HCT116 (cell line): ENCODE results near the gene ISG20. TPM values are rescaled to one million over a fixed set of nuclear protein-coding genes. Genes with fewer than 3 reads are reported as not detected.

Experiments
- ATAC-seq: fragments of 200-7000 bp; cut with Tn5 transposase; 2 replicates; pipeline ENCODE4 v1.9.1; 2020; ENCODE audit warnings: mild to moderate bottlenecking, moderate library complexity
- BruUV-seq: library from RNA; stranded (reverse); fragments of 400-500 nt; replicated peaks from 2 replicates; lab custom pipeline; 2021; lab: Mats Ljungman, UMichigan
- CTCF ChIA-PET: fragments of 300-600 bp; sonication (Branson Sonifier 250); formaldehyde crosslinking; loops from one replicate; lab custom pipeline; 2021; ENCODE audit warnings: antibody characterized with exemption; lab: Charles Lee
- POLR2A ChIA-PET: fragments of 300-600, 350-600 bp; sonication (Branson Sonifier 250); formaldehyde crosslinking; loops from one replicate; lab custom pipeline; 2021; ENCODE audit warnings: antibody characterized with exemption; lab: Charles Lee
- RAD21 ChIA-PET, 2 experiments: fragments of 300-600 bp; sonication (Branson Sonifier 250); formaldehyde crosslinking; loops; one replicate each; lab custom pipeline; 2023; ENCODE audit warnings: low total read pairs in 2 of 2; ENCODE audit not compliant: uncharacterized antibody in 2 of 2, unreplicated experiment in 2 of 2, low non-redundant PET in 1 of 2; lab: Charles Lee
- DNase-seq: peaks from one replicate; pipeline ENCODE4 v3.0.0-alpha.2; 2010; ENCODE audit warnings: low read depth, low spot score
- H2AFZ ChIP-seq: fragments of 200-600 bp; shearing (Covaris generic), sonication (generic); 2 replicates; pipeline ENCODE4 v1.6.1; 2017; ENCODE audit warnings: low read depth, mixed run types, mixed read lengths, antibody characterized with exemption, low read length; ENCODE audit not compliant: poor library complexity, severe bottlenecking
- H3K27ac ChIP-seq: 2 replicates; pipeline ENCODE4 v1.5.1; 2012; ENCODE audit warnings: low read depth, low read length
- H3K27me3 ChIP-seq: fragments of 200-600 bp; sonication (generic); 2 replicates; pipeline ENCODE4 v1.6.1; 2016; ENCODE audit warnings: mixed run types, low read length, mixed read lengths; ENCODE audit not compliant: insufficient read depth
- H3K36me3 ChIP-seq, 2 experiments: fragments of 200-500 bp in 1 of 2; fragments of 200-600 bp in 1 of 2; sonication (Bioruptor generic) in 1 of 2; sonication (generic) in 1 of 2; 2 replicates each; pipeline versions ENCODE4 v1.5.1 to v1.6.1; 2014 to 2016; ENCODE audit warnings: low read length in 2 of 2, inconsistent platforms in 1 of 2, mixed read lengths in 1 of 2, mixed run types in 1 of 2; ENCODE audit not compliant: insufficient read depth in 2 of 2, control insufficient read depth in 1 of 2
- H3K4me1 ChIP-seq, 2 experiments: fragments of 200-600 bp in 1 of 2; sonication (generic) in 1 of 2; 2 replicates each; pipeline versions ENCODE4 v1.5.1 to v1.6.1; 2012 to 2017; ENCODE audit warnings: low read length in 2 of 2, inconsistent platforms in 1 of 2, mild to moderate bottlenecking in 1 of 2, mixed read lengths in 1 of 2, mixed run types in 1 of 2, moderate library complexity in 1 of 2; ENCODE audit not compliant: insufficient read depth in 2 of 2, control insufficient read depth in 1 of 2
- H3K4me2 ChIP-seq: fragments of 200-600 bp; sonication (generic); 2 replicates; pipeline ENCODE4 v1.6.1; 2017; ENCODE audit warnings: mixed run types, low read length, mixed read lengths
- H3K4me3 ChIP-seq, 2 experiments: fragments of 200-600 bp in 1 of 2; sonication (generic) in 1 of 2; replicated peaks in 1 of 2; 2 replicates each; pipeline ENCODE4 v1.5.1; 2011 to 2016; ENCODE audit warnings: low read length in 2 of 2, control low read depth in 1 of 2, low read depth in 1 of 2, mild to moderate bottlenecking in 1 of 2, mixed read lengths in 1 of 2, mixed run types in 1 of 2
- H3K79me2 ChIP-seq: fragments of 200-600 bp; sonication (generic); 2 replicates; pipeline ENCODE4 v1.6.1; 2017; ENCODE audit warnings: mild to moderate bottlenecking, mixed run types, low read length, moderate library complexity, mixed read lengths; ENCODE audit not compliant: insufficient read depth
- H3K9ac ChIP-seq: fragments of 200-600 bp; sonication (generic); 2 replicates; pipeline ENCODE4 v1.6.1; 2016; ENCODE audit warnings: low read length, mixed read lengths
- H3K9me2 ChIP-seq: fragments of 200-600 bp; sonication (generic), shearing (Covaris generic); 2 replicates; pipeline ENCODE4 v1.6.1; 2017; ENCODE audit warnings: mixed run types, mild to moderate bottlenecking, moderate library complexity; ENCODE audit not compliant: insufficient read depth
- H3K9me3 ChIP-seq, 2 experiments: fragments of 200-500 bp in 1 of 2; fragments of 200-600 bp in 1 of 2; sonication (Bioruptor generic) in 1 of 2; sonication (generic) in 1 of 2; 2 replicates each; pipeline ENCODE4 v1.6.1; 2014 to 2017; ENCODE audit warnings: low read length in 2 of 2, mixed read lengths in 2 of 2, inconsistent platforms in 1 of 2, low read depth in 1 of 2, mild to moderate bottlenecking in 1 of 2, mixed run types in 1 of 2, moderate library complexity in 1 of 2; ENCODE audit not compliant: control insufficient read depth in 1 of 2, insufficient read depth in 1 of 2
- H4K20me1 ChIP-seq: fragments of 200-600 bp; sonication (generic), shearing (Covaris generic); 2 replicates; pipeline ENCODE4 v1.6.1; 2017; ENCODE audit warnings: mixed run types, mild to moderate bottlenecking, moderate library complexity; ENCODE audit not compliant: insufficient read depth
- ELF1 ChIP-seq: IDR thresholded peaks from 2 replicates; pipeline ENCODE4 v1.6.1; 2012; ENCODE audit warnings: low read depth, borderline replicate concordance
- POLR2A ChIP-seq: IDR thresholded peaks from 2 replicates; pipeline ENCODE4 v1.7.0; 2011; ENCODE audit warnings: borderline replicate concordance; ENCODE audit not compliant: insufficient read depth, insufficient read length; ENCODE audit errors: extremely low read depth
- POLR2AphosphoS5 ChIP-seq: IDR thresholded peaks from 2 replicates; pipeline ENCODE4 v1.6.1; 2011; ENCODE audit warnings: mild to moderate bottlenecking, low read depth, low read length, moderate library complexity
- RAD21 ChIP-seq: IDR thresholded peaks from 2 replicates; pipeline ENCODE4 v1.6.1; 2012; ENCODE audit warnings: low read depth, mild to moderate bottlenecking
- SRF ChIP-seq: IDR thresholded peaks from 2 replicates; pipeline ENCODE4 v1.6.1; 2012; ENCODE audit warnings: low read depth
- ZFX ChIP-seq: fragments of 450-650 bp; IDR thresholded peaks from 2 replicates; pipeline ENCODE4 v1.6.1; 2017
- intact Hi-C: fragments of 100-400 bp; cut with micrococcal nuclease; formaldehyde crosslinking; loops from 2 replicates; pipeline ENCODE4 v1.10.0; 2022
- total RNA-seq: library from RNA; stranded (reverse); gene quantifications from one replicate; pipeline ENCODE4 v1.2.1, GENCODE V29; 2021; ENCODE audit not compliant: unreplicated experiment
- TF ChIP-seq, protein P1 (sequence below): IDR thresholded peaks from 2 replicates; pipeline ENCODE4 v1.6.1; 2012; ENCODE audit warnings: low read depth
- TF ChIP-seq, protein P2 (sequence below), 3 experiments: fragments of 200-600 bp in 1 of 3; sonication (generic) in 1 of 3; IDR thresholded peaks in 2 of 3; conservative IDR thresholded peaks in 1 of 3; 2 replicates each; pipeline ENCODE4 v1.5.1; 2012 to 2017; ENCODE audit warnings: low read depth in 2 of 3, low read length in 2 of 3, antibody characterized with exemption in 1 of 3, borderline replicate concordance in 1 of 3, control low read depth in 1 of 3, mild to moderate bottlenecking in 1 of 3, mixed read lengths in 1 of 3, mixed run types in 1 of 3, moderate library complexity in 1 of 3; ENCODE audit not compliant: insufficient read depth in 1 of 3

The ISG20 gene
- total RNA-seq, 1 experiment from 2014 or later = 11.0 TPM

DNA sequence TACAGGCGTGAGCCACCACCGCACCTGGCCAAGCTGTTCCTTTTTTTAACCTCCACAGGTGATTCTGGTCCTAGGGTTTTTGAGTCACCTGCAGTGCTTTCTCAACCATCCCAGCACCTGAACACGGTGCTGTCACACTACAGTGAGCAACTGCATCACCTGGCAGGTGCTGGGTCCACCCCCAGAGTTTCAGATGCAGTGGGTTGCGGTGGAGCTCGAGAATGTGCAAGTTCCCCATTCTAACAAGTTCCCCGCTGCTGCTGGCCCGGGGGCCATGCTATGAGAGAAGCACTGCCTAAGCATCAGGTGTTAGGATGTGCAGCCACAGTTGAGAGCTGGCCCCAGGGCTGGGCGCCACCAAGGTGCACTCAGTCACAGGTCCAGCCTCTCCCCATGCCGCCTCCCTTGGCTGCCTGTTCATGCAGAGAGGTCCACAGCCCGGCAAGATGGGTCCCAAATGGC lies 18.0 kb downstream of the ISG20 start (continued):
- TF ChIP-seq, protein P1, sequence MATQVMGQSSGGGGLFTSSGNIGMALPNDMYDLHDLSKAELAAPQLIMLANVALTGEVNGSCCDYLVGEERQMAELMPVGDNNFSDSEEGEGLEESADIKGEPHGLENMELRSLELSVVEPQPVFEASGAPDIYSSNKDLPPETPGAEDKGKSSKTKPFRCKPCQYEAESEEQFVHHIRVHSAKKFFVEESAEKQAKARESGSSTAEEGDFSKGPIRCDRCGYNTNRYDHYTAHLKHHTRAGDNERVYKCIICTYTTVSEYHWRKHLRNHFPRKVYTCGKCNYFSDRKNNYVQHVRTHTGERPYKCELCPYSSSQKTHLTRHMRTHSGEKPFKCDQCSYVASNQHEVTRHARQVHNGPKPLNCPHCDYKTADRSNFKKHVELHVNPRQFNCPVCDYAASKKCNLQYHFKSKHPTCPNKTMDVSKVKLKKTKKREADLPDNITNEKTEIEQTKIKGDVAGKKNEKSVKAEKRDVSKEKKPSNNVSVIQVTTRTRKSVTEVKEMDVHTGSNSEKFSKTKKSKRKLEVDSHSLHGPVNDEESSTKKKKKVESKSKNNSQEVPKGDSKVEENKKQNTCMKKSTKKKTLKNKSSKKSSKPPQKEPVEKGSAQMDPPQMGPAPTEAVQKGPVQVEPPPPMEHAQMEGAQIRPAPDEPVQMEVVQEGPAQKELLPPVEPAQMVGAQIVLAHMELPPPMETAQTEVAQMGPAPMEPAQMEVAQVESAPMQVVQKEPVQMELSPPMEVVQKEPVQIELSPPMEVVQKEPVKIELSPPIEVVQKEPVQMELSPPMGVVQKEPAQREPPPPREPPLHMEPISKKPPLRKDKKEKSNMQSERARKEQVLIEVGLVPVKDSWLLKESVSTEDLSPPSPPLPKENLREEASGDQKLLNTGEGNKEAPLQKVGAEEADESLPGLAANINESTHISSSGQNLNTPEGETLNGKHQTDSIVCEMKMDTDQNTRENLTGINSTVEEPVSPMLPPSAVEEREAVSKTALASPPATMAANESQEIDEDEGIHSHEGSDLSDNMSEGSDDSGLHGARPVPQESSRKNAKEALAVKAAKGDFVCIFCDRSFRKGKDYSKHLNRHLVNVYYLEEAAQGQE = no peak
- TF ChIP-seq ZFX = no peak

DNA sequence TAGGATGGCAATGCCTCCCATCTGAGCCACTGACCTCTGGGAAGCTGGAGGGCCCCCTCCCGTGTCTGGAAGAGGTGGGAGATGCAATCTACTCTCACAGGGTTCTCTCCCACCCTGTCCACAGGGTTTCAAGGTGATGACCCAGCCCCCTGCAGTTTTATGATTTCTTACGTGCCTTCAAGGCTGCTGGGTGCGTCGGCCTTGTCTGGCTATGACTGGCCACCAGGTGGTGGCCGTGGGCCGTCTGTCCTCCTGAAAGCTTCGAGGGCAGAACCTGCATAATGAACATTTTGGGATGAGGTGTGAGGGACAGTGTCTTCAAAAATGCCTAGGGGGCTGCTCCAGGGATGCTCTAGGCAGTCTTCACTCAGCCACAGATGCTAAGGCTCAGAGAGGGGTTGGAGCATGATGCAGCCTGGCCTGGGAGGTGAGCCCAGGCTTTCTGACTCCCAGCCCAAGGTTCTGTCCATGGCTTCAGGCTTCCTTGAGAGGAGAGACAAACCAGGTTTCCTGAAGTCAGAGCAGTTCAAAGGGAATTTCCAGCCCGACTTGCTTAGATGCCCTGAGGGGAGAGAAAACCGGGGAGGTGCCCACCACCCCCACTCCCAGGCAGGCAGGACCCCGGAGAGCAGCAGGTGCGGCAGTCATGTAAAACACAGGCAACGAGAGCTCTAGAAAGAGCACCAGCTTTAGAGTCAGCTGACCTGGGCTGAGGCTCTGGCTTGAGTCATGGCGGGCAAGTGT lies 18.7 kb downstream of the ISG20 start:
- H3K4me2 ChIP-seq = no peak overlapping the region
- H3K9me3 ChIP-seq = no peaks in the 10 kb centered on the region
- RAD21 ChIA-PET = interaction anchor here (1.7 to 2.2 kb wide), 2 partner anchors 177 kb away, joined by 8 to 13 read pairs; no protein-coding TSS in a partner anchor
- no peak overlapping the region for H3K27ac ChIP-seq
- TF ChIP-seq POLR2AphosphoS5 (no peak), SRF (no peak), POLR2A (no peak), RAD21 (peak; percentile 90), ELF1 (no peak)
- TF ChIP-seq, protein P2, sequence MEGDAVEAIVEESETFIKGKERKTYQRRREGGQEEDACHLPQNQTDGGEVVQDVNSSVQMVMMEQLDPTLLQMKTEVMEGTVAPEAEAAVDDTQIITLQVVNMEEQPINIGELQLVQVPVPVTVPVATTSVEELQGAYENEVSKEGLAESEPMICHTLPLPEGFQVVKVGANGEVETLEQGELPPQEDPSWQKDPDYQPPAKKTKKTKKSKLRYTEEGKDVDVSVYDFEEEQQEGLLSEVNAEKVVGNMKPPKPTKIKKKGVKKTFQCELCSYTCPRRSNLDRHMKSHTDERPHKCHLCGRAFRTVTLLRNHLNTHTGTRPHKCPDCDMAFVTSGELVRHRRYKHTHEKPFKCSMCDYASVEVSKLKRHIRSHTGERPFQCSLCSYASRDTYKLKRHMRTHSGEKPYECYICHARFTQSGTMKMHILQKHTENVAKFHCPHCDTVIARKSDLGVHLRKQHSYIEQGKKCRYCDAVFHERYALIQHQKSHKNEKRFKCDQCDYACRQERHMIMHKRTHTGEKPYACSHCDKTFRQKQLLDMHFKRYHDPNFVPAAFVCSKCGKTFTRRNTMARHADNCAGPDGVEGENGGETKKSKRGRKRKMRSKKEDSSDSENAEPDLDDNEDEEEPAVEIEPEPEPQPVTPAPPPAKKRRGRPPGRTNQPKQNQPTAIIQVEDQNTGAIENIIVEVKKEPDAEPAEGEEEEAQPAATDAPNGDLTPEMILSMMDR (IDR thresholded peaks at IDR 0.05 in 2 of 3, conservative IDR thresholded peaks at IDR 0.05 in 1 of 3; ENCODE audit: borderline replicate concordance in 1 of 3, insufficient read depth in 1 of 3, low read depth in 2 of 3, low read length in 2 of 3) = peak; percentile 83 to 95 (median 90)
- TF ChIP-seq, all 23 proteins: peak for 2
- no TSS peak for BruUV-seq
- no peaks in the 10 kb centered on the region for H3K9me2 ChIP-seq
- H2AFZ ChIP-seq = no peak overlapping the region
- ATAC-seq (peak; percentile 77), DNase-seq (peak; percentile 38)
- H4K20me1 ChIP-seq = no peaks in the 10 kb centered on the region
- POLR2A ChIA-PET = interaction anchor here (1.3 kb wide), 1 partner anchor 177 kb away, joined by 4 read pairs; no protein-coding TSS in a partner anchor
- peaks cover 6 to 17% of the 10 kb centered on the region in 2 experiments; a peak in 3 of 4 replicates for H3K4me1 ChIP-seq
- CTCF ChIA-PET = interaction anchor here (0.9 to 7.1 kb wide), 7 partner anchors 29 to 233 kb away, joined by 3 to 82 read pairs (median 3); no protein-coding TSS in a partner anchor
- H3K36me3 ChIP-seq = no peaks in the 10 kb centered on the region
- H3K9ac ChIP-seq = no peak overlapping the region
- H3K27me3 ChIP-seq = no peaks in the 10 kb centered on the region
- no peak overlapping the region for H3K4me3 ChIP-seq
- intact Hi-C loops = loop anchor here (1.0 to 5.0 kb wide), 3 partner anchors 44 to 240 kb away; partner anchors contain the start of gene HAPLN3
- H3K79me2 ChIP-seq = no peaks in the 10 kb centered on the region
